ENCODE results near the gene CAVIN2.

The CAVIN2 gene

DNA sequence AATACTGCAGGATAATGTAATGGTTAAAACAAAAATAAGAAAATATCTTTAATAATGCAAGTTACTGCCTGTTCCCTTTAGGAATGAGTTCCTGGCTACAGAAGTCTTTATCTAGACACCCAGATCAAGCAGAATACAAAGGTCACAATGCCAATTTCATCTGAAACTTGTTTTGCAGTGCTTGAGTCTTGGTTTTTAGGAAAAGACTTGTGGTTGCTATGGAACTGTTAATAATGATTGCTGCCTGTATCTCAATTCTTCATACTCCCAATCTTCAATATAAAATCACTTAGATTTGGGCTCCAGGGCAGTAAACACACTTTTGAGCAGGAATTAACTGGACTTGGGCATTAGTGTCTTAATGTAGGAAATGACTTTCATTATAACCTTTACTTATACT lies 14.2 kb downstream of the CAVIN2 start:
- no peak overlapping the region for H3K4me3 ChIP-seq (replicated peaks; ENCODE audit: low read depth, low read length)
- TF ChIP-seq CTCF (IDR thresholded peaks at IDR 0.05; ENCODE audit: insufficient read depth, low read length, poor library complexity, severe bottlenecking), result no peak
- DNase-seq (ENCODE audit: extremely low read depth, insufficient read length), result no peak
- H3K36me3 ChIP-seq (ENCODE audit: control insufficient read depth, insufficient read depth, low read length), result no peaks in the 10 kb centered on the region
- H3K27me3 ChIP-seq (replicated peaks; ENCODE audit: control insufficient read depth, insufficient read depth, low read length), result no peaks in the 10 kb centered on the region

DNA sequence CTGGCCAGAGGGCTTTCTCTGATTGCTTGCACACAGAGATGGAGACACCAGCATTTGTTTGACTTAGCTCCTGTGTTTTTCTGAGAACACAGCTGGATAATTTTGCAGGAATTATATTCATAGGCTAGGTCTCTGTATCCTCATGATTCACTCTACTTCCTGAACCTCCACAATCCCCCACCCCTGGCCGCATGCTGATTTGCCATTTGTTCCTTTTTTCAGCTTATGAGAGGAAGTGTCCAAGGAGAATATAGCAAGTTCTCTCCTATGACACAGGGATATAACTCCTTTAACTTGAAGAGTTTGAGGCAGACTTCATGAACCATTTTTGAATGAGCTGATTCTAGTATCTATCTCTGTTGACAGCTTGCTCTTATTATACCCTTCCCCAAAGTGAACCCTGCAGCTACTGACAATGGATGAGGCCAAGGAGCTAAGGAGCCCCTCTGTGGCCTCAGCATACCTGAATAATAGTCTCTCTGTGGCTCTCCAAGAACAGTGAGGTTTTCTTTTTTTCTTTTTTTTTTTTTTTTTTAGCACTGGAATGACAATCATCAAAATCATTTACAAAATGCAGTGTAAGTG lies 15.4 kb downstream of the CAVIN2 start:
- H3K36me3 ChIP-seq (ENCODE audit: control insufficient read depth, insufficient read depth, low read length), result no peaks in the 10 kb centered on the region
- no peak overlapping the region for H3K4me3 ChIP-seq (replicated peaks; ENCODE audit: low read depth, low read length)

GRCh38 chr2:191824398-191824797 lies 22.5 kb downstream of the CAVIN2 start:
- H3K4me3 ChIP-seq (replicated peaks; ENCODE audit: low read depth, low read length), result no peak overlapping the region
- no peak for DNase-seq (ENCODE audit: extremely low read depth, insufficient read length)
- no peaks in the 10 kb centered on the region for H3K36me3 ChIP-seq (ENCODE audit: control insufficient read depth, insufficient read depth, low read length)
- H3K27me3 ChIP-seq (replicated peaks; ENCODE audit: control insufficient read depth, insufficient read depth, low read length), result no peaks in the 10 kb centered on the region
- no peak for TF ChIP-seq CTCF (IDR thresholded peaks at IDR 0.05; ENCODE audit: insufficient read depth, low read length, poor library complexity, severe bottlenecking)

More for the DNA sequence above, 15.4 kb downstream of the CAVIN2 start:
- no peak for TF ChIP-seq CTCF (IDR thresholded peaks at IDR 0.05; ENCODE audit: insufficient read depth, low read length, poor library complexity, severe bottlenecking)
- H3K27me3 ChIP-seq (replicated peaks; ENCODE audit: control insufficient read depth, insufficient read depth, low read length), result no peaks in the 10 kb centered on the region
- DNase-seq (ENCODE audit: extremely low read depth, insufficient read length), result no peak

DNA sequence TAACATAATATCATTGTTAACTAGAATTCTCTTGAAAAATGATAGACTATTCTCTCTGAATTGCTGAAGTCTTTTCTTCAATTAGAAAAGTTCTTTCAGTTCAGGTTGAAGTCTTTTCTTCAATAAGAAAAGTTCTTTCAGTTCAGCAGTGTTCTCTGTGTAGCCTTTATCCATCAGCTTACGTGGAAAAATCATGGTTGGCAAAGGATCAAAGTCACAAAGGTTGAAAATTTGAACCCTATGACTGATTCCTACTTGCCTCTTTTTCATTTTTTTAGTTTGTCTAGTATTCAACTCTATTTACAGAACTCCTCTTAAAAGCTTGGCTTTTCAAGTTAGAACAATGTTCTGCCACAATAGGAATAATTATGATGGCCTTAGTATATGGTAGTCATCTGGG lies 25.8 kb downstream of the CAVIN2 start:
- Histone ChIP-seq H3K4me3 (replicated peaks; ENCODE audit: low read depth, low read length) (no peak overlapping the region), H3K36me3 (ENCODE audit: control insufficient read depth, insufficient read depth, low read length) (no peaks in the 10 kb centered on the region), H3K27me3 (replicated peaks; ENCODE audit: control insufficient read depth, insufficient read depth, low read length) (no peaks in the 10 kb centered on the region)
- no peak for DNase-seq (ENCODE audit: extremely low read depth, insufficient read length)
- TF ChIP-seq CTCF (IDR thresholded peaks at IDR 0.05; ENCODE audit: insufficient read depth, low read length, poor library complexity, severe bottlenecking), result no peak

- H3K4me3 ChIP-seq (replicated peaks; ENCODE audit: low read depth, low read length), result no peak overlapping the region
- DNase-seq (ENCODE audit: extremely low read depth, insufficient read length), result no peak
- H3K27me3 ChIP-seq (replicated peaks; ENCODE audit: control insufficient read depth, insufficient read depth, low read length), result no peaks in the 10 kb centered on the region
- H3K36me3 ChIP-seq (ENCODE audit: control insufficient read depth, insufficient read depth, low read length), result no peaks in the 10 kb centered on the region
- TF ChIP-seq CTCF (IDR thresholded peaks at IDR 0.05; ENCODE audit: insufficient read depth, low read length, poor library complexity, severe bottlenecking), result no peak
These were observed 28.1 kb downstream of the CAVIN2 start for GRCh38 chr2:191818725-191819350.
